ENCODE measurements around the gene CXCL17.

DNA sequence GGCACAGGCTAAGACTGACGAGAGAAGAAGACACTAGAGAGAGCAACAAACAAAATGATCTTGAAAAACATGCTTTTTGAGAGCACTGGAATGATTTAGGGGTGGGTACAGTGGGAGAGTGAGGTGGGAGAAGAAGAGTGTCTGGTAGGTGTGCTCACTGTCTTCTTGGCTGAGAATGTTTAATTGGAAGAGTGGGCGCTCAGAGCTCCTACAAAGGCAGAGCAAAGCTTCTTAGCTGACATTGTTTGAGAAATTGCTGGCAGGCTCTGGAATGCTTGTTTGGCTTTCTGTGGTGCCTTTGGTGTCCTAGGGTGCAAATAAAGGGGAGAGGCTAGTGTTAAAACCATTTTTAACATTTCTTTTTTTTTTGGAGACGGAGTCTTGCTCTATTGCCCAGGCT lies 14.1 kb downstream of the CXCL17 start:
- no peak for TF ChIP-seq POLR2A (IDR thresholded peaks at IDR 0.05)
- TF ChIP-seq, protein P1, sequence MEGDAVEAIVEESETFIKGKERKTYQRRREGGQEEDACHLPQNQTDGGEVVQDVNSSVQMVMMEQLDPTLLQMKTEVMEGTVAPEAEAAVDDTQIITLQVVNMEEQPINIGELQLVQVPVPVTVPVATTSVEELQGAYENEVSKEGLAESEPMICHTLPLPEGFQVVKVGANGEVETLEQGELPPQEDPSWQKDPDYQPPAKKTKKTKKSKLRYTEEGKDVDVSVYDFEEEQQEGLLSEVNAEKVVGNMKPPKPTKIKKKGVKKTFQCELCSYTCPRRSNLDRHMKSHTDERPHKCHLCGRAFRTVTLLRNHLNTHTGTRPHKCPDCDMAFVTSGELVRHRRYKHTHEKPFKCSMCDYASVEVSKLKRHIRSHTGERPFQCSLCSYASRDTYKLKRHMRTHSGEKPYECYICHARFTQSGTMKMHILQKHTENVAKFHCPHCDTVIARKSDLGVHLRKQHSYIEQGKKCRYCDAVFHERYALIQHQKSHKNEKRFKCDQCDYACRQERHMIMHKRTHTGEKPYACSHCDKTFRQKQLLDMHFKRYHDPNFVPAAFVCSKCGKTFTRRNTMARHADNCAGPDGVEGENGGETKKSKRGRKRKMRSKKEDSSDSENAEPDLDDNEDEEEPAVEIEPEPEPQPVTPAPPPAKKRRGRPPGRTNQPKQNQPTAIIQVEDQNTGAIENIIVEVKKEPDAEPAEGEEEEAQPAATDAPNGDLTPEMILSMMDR (IDR thresholded peaks at IDR 0.05): no peak
